NCI-H526 treated with DMSO at 0.1 percent for 48 hours (cell line): ENCODE results near the gene HES5.
"Not testable (repeated sequence)": the region's sequence is repeated elsewhere in the genome, so short reads cannot be mapped to it uniquely, and the experiment has no call there.

ENCODE experiments used
- DNase-seq: peaks from one replicate; lab custom pipeline; 2025; lab: John Stamatoyannopoulos, UW

Gene HES5

DNA sequence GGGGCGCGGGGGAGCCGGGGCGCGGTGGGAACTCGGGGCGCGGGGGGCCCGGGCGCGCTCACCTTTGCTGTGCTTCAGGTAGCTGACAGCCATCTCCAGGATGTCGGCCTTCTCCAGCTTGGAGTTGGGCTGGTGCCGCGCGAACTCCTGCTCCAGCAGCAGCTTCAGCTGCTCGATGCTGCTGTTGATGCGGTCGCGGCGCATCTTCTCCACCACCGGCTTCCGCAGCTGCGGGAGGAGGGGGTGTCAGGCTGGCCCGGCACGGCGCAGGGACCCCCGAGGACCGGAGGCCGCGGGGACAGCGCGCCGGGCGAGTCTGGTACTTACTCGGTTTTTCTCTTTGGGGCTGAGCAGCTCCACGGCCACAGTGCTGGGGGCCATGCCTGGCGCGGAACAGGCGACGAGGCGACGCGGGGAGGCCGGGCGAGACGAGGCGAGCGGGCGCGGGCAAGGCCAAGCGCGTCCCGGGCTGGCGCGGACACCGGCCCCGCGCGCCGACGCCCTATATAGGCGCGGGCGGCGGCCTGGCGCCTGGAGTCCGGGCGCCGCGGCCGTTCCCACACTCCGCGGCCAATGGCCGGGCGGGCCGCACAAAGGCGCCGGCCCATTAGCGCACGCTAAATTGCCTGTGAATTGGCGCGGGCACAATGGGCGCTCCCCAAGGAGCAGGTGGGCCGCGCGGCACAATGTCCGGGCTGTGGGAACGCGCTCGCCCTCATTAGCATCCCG is at the start of gene HES5:
Gene HES5 (minus strand): TSS at position 480 of the 729 bp plus-strand sequence. CDS start 99 bp downstream, at position 381.
- no peak for DNase-seq

- no peak for DNase-seq
Observed at GRCh38 chr1:2578758-2579118, 48.7 kb upstream of the HES5 start.

DNA sequence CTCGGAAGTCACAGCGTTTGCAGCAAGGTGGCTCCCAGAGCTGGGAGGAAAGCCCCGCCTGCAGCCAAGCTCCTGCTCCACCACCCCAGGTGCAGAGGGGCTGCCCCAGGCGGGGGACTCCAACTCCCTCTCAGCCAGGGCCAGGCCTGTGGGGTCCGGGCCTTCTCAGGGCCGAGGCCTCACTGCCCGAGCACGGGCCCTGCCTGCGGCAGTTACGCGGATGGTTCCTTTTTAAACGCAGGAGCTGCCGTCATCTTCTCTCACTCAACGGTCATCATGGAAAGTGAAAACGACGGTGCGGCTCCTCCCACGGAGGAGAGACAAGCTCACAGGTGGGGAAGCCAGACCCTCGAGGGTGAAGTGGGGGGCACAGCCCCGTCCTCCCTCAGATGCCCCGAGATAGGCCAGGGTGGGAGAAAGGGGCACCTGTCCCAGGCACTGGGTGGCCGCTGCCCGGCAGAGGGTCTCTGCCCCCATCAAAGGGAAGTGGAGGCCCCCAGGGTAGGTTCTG is 47.6 kb upstream of the HES5 start:
- not testable (repeated sequence) for DNase-seq

DNA sequence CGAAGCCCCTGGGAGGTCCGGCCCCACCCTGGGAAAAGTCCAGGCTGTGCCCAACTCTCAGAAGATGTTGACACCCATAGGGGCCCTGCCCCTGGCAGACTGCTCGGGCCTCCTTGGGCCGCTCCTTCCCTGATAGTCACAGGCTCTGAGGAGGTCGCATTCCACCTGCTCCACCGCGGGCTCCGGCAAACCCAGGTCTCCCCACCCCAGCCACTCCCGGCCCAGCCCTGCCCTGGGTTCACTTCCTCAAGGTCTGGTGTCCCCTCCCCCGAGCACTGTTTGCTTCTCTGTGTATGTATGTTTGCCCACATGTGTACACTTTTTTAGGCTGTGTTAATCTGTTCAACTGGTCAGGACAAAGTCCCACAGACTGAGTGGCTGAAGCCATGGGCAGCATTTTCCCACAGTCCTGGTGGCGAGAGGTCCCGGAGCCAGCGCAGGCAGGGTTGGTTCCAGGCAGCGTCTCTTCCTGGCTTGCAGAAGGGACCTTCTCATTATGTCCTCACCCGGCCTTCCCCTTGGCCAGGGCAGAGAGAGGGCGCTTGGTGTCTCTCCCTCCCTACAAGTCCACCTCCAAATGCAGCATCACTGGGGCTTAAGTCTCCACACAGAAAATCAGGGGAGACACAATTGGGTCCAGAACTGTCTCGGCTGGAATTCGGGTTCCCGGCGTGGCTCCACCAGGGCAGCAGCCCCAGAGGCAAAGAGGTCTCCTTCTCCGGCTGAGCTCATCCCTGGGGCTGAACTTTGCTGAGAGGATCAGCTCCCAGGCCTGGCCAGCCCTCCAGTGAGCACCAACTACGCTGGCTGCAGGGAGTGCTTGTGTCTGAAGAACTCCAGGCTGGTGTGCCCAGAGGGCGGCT is 46.0 kb upstream of the HES5 start:
- DNase-seq, result no peak

DNA sequence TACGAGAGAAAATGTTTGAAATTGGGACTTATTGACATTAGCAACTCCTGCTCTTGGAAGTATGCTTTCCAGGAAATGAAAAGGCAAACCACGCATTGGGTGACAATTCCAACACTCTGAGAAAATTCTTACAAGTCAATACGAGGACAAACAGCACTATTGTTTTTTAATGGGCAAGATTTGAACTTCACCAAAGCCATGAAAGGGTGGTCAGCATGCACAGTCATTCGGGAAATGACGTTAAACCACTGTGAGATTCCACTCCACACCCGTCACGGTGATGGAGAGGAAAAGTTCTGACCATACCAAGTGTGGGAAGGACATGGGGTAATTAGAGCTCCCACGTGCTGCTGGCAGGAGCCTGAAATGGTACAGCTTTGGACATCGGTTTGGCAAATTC is 44.3 kb upstream of the HES5 start:
- no peak for DNase-seq

DNA sequence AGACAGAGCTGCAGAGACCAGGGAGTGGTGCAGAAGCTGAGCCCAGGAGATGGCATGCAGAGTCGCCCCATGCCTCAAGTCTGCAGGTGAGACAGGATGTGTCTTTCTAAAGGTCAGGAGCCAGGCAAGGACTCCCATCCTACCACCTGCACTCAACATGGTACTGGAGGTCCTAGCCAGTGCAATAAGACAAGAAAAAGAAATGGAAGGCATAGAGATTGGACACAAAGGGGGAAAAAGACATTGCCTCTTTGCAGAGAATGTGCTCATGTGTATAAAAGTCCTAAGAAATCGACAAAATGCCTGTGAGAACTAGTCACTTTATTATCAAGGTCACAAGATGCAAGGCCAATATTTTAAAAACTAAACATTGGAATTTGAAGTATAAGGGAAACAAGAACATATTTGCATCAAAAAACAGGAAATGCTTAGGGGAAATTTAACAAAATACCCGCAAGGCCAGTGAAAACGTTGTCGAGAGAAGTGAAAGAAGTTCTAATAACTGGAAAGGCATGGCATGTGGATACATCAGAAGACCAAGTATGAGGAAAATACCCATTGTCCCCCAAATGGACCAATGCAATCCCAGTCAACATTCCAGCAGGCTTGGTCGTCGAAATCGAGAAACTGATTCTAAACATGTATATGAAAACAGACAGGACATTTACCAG is 43.3 kb upstream of the HES5 start:
- no peak for DNase-seq

- no peak for DNase-seq
Observed at GRCh38 chr1:2571348-2571747, 41.3 kb upstream of the HES5 start.

GRCh38 chr1:2570332-2570731 is 40.3 kb upstream of the HES5 start:
- DNase-seq, result no peak

DNA sequence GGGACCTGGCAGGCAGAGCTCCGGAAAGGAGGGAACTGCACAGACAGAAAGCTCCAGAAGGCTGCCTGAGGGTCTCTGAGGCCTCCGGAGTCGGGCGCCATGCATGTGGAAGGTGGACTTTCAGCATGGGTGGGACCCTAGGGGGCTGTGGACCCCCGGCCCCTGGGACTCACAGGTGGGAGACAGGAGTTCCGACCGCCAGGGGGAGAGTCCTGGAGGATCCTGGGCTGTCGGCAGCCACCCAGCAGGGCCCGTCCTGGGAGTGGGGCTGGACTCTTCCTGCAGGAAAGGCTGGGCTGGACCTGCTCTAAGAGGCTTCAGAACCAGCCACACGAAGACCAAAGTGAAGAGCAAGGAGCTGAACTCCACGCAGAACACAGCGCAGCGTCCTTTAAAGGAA is 39.6 kb upstream of the HES5 start:
- DNase-seq, result not testable (repeated sequence)

DNA sequence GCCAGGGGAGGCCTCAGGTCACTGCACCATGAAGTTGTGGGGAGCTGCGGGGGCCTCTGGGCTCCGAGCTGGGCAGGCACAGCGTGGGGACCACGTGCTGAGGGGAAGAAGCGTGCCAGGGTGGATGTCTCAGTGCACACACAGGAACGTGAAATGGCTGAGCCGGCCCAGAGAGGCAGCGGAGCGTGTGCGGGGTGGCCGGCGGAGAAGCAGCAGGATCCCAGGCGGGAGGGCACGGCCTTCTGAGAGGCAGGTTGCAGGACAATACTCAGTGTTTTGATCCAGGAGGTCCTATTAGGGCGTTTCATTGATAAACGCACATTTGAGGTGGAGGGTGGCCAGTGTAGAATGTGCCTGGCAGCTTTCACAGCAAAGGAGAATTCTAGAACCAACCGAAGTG is 39.0 kb upstream of the HES5 start:
- no peak for DNase-seq

GRCh38 chr1:2568187-2568816 is 38.2 kb upstream of the HES5 start:
- not testable (repeated sequence) for DNase-seq

DNA sequence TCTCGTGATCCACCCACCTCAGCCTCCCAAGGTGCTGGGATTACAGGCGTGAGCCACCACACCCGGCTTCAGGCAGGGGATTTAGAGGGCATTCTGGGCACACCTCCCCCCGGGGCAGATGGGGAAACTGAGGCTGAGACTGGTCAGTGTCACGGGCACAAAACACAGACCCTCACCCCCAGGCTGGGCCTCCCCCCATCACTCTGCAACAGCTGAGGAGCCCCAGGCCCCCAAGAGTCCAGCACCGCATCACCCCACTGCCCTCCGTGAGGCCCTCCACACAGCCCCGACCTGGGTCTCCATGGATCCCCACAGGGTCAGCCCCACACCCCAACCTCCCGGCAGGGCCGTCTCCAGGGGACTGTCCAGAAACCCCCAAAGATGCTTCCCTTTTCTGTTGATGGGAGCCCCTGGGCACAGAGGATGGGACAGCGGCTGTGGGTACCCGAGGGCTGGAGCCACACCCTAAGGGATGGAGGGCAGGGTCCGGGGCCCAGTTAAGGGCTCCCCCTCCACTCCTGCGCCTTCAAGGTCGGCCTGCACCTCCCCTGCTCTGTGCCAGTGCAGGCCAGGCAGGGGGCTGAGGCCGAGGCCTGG is 37.1 kb upstream of the HES5 start:
- no peak for DNase-seq

DNA sequence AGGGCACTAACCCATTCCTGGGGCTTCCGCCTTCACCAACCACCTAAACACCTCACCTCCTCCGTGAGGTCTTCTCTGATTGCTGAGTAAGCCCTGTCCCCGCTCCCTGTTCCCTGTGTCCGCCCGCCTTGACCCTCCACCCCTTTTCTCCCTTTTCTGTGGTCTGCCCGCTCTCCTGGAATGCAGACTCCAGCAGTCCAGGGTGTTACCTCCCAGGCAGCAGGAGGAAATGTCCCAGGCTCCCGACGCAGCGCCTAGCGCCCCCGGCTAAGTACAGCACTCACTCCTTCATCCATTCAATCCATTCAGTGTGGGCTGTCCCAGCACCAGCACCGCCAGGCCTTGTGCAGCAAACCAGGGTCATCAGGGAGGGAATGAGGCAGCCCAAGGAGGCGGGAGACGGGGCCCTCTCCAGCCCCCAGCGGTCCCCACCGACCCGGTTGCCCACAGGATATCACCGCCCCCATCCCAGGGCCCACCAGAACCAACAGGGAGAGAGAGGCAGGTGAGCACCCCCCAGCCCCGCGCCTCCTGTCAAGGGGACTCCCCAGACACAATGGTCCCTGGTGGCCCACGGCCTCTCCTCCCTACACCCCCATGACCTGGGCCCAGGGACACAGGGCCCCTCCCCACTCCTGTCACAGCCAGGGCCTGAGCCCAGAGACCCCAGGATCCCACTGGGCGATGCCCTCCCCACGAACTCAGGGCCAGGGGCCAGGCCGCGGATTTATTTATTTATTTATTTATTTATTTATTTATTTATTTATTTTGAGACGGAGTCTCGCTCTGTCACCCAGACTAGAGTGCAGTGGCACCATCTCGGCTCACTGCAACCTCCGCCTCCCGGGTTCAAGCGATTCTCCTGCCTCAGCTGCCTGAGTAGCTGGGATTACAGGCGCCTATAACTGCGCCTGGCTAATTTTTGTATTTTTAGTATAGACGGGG is 36.3 kb upstream of the HES5 start:
- DNase-seq, result no peak

GRCh38 chr1:2564815-2565374 is 34.8 kb upstream of the HES5 start:
- no peak for DNase-seq

DNA sequence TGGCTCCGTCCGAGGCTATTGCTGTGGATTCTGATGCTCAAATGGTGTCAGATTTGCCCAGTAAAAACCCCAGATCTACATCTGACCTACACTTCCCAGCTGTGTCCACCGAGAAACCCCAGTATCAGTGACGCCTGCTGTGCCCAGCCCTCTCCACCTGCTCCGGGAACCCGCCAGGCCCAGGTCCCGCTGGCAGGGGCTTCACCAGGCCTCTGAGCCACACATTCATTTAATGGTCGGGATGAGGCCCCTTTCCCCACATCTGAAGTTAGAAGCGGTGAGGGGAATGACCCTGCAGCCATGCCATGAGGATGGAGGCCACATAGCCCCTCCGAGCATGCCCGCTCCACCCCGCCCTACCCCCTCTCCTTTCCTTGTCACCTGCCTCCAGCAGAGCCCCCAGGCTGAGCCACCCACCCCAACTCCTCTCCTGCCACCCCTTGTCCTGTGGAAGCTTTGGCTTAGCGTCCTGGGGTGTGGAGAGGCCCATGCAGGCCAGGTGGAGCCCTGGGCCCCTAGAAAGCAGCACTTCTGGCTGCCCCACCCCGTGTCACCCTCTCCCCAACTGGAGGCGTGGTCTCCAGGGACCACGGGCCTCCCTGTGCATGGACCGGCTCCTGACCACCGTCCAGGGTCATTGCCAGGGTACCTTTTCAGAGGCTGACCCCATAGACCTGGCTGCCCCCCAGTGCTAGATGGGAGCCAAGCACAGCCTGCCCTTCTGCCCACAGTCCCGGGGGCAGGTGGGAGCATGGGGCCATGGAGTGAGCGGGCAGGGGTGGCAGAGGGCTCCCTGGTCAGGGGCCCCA is 34.1 kb upstream of the HES5 start:
- no peak for DNase-seq

GRCh38 chr1:2563205-2563604 is 33.1 kb upstream of the HES5 start:
- DNase-seq, result no peak

DNA sequence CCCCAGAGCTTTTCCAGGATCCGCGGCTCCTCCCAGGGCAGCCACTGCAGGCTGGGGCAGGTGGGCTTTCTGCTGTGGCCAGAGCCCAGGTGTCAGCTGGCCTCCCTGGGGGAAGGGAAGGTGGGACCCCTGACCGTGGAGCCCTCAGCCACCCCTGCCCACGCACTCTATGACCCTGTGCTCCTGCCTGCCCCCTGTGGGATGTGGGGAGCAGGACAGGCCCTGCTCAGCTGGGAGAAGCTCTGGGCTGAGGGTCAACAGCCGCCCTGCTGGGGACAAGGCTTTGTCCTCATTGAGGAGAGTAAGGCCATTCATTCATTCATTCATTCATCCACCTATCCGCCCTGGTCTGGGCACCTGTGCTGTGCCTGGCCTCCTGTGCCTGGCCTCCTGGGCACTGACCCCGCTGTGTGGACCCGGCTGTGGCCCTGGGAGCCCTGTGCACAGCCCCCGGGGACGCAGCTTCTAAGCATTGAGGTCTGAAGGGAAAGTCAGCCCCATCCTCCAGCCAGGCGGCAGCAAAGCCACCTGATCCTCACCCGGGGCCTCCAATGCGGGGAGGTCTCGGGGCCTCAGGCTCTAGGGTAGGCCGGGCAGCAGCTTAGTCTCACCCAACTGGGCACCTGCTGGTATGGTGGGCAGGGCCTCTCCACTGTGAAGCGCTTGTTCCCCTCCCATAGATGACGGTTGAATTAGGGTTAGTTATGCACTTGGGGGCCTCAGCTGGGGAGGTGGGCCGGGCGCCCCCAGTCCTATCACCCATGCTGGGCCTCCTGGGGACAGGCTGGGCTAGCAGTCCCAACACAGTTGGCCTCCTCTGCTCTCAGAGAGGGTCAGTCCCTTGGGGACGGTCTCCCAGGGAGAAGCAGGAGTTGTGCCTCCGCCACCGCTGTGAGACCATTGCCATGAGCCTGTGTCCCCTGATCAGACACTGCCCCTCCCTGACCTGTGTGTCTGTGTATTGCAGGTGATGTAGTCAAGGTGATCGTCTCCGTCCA is 32.1 kb upstream of the HES5 start:
- DNase-seq, result no peak

DNA sequence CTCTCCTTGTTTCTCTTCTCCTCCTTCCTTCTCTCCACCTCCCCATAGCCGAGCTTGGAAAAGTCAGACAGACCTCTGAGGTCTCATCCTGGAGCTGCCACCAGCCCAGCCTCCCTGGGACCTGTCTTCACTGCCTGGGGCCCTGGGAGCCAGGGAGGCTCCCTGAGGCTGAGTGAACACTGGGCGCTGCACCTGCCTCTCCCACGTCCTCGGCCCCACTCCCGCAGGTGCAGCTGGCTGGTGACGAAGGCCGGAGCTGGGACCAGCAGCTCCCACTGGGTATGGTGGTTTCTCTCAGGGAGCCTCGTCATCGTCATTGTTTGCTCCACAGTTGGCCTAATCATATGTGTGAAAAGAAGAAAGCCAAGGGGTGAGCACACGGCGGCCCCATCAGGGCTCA is 31.4 kb upstream of the HES5 start:
- DNase-seq, result no peak
